ENCODE results near the gene TAS2R4.

DNA sequence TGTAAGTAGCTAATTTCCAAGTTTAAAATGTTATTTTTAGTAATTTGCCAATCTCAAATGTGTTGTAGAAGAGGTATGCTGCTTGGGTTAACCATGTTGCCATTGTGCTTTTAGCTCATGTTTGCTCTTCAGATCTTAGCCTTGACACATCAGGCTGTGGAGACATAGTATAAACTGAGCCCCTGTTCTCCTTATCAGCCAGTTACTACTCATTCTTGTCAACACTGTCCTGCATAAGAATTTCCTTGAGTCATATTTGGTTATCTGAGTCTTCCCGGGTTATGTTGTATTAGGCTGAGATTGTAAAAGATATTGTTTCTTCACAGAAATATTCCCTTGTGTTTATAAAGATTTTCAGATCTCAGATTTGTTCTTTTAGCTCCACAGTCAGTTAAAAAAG, 34.2 kb upstream of the TAS2R4 start:
- TF ChIP-seq EZH2 (IDR thresholded peaks at IDR 0.05; ENCODE audit: insufficient read depth, poor library complexity, severe bottlenecking) = no peak
- no peak for TF ChIP-seq EZH2phosphoT487 (IDR thresholded peaks at IDR 0.05; ENCODE audit: insufficient read depth, low read depth)
